Upper lobe of left lung (tissue), 6 donors: ENCODE data around the gene MSL2. TPM values are rescaled to one million over a fixed set of nuclear protein-coding genes. Genes with fewer than 3 reads are reported as not detected.

Experiments used
- ATAC-seq, 2 donors: fragments of 200-7000 bp; cut with Tn5 transposase; one replicate each; pipeline ENCODE4 v1.9.1; 2022; ENCODE audit warnings: mild to moderate bottlenecking in 2 of 2, moderate library complexity in 2 of 2; ENCODE audit not compliant: low FRiP score in 2 of 2
- DNase-seq, 2 donors: peaks; one replicate each; pipeline ENCODE4 v3.0.0-alpha.2; 2019 to 2020
- H3K27ac ChIP-seq, 4 donors: fragments of 200-600 bp; sonication (generic); one replicate each; pipeline ENCODE4 v1.5.1; 2016 to 2019
- H3K27me3 ChIP-seq, 4 donors: fragments of 200-600 bp; sonication (generic); one replicate each; pipeline ENCODE4 v1.5.1; 2017 to 2019
- H3K36me3 ChIP-seq, 4 donors: fragments of 200-600 bp; sonication (generic); one replicate each; pipeline ENCODE4 v1.5.1; 2016 to 2019
- H3K4me1 ChIP-seq, 4 donors: fragments of 200-600 bp; sonication (generic); one replicate each; pipeline ENCODE4 v1.5.1; 2018 to 2019
- H3K4me3 ChIP-seq, 4 donors: fragments of 200-600 bp; sonication (generic); one replicate each; pipeline ENCODE4 v1.5.1; 2017 to 2019; ENCODE audit warnings: mild to moderate bottlenecking in 2 of 4, moderate library complexity in 1 of 4
- H3K9me3 ChIP-seq, 4 donors: fragments of 200-600 bp; sonication (generic); one replicate each; pipeline ENCODE4 v1.5.1; 2018 to 2019
- CTCF ChIP-seq, 6 experiments: fragments of 450-650 bp in 4 of 6; fragments of 200-600 bp in 2 of 6; sonication (generic) in 2 of 6; IDR thresholded peaks; one replicate each; pipeline ENCODE4 v1.5.1; 2016 to 2019; ENCODE audit warnings: antibody characterized with exemption in 6 of 6
- EP300 ChIP-seq, 4 donors: sonication (generic); formaldehyde crosslinking; IDR thresholded peaks; one replicate each; pipeline ENCODE4 v1.5.1; 2017; ENCODE audit warnings: antibody characterized with exemption in 4 of 4, control low read depth in 2 of 4
- POLR2A ChIP-seq, 4 donors: fragments of 450-650 bp; IDR thresholded peaks; one replicate each; pipeline ENCODE4 v1.5.1; 2016 to 2017; ENCODE audit warnings: antibody characterized with exemption in 4 of 4, mild to moderate bottlenecking in 2 of 4
- POLR2AphosphoS5 ChIP-seq, 2 donors: sonication (generic); formaldehyde crosslinking; IDR thresholded peaks; one replicate each; pipeline ENCODE4 v1.5.1; 2017; ENCODE audit warnings: antibody characterized with exemption in 2 of 2
- WGBS, 2 donors: methylation state at CpG; one replicate each; pipeline ENCODE4 v1.1.5; 2017 to 2018; 5-methylcytosine and 5-hydroxymethylcytosine counted together
- total RNA-seq, 6 donors: library from RNA; depleted of rRNA in 4 of 6; stranded (reverse); fragments of >200 nt in 4 of 6; gene quantifications; one replicate each; pipeline versions ENCODE4 v1.1.0 to v1.2.1, GENCODE V29; 2016 to 2021
- donor health status: DM: no; HTN: no; CAD: no; lungs with moderate emphysema.
- donor health status: DM: no; HTN: yes; CAD: no; lungs with severe emphysema.

MSL2 gene
- total RNA-seq, 6 donors from 2014 or later = 15.1 to 42.6 (median 33.4) TPM

GRCh38 chr3:136161516-136161915, 34.6 kb downstream of the MSL2 start:
- no peaks in the 10 kb centered on the region for H3K27me3 ChIP-seq
- ATAC-seq = no peak
- H3K36me3 ChIP-seq = no peaks in the 10 kb centered on the region
- no peak for DNase-seq
- TF ChIP-seq POLR2AphosphoS5 (IDR thresholded peaks at IDR 0.05) (no peak), EP300 (IDR thresholded peaks at IDR 0.05) (no peak), POLR2A (IDR thresholded peaks at IDR 0.05) (no peak), CTCF (IDR thresholded peaks at IDR 0.05) (no peak)
- H3K4me3 ChIP-seq = no peak overlapping the region
- no peaks in the 10 kb centered on the region for H3K9me3 ChIP-seq
- H3K4me1 ChIP-seq = peaks cover 0 to 31% (median 25%) of the 10 kb centered on the region in 4 donors
- no peak overlapping the region for H3K27ac ChIP-seq

- ATAC-seq = no peak
- H3K36me3 ChIP-seq = peaks cover 0 to 24% (median 5%) of the 10 kb centered on the region in 4 donors
- no peak for DNase-seq
- no peaks in the 10 kb centered on the region for H3K27me3 ChIP-seq
- peaks cover 4 to 31% (median 13%) of the 10 kb centered on the region in 4 donors for H3K4me1 ChIP-seq
- H3K4me3 ChIP-seq = no peak overlapping the region
- 89 to 93% methylated on average over 4 of the region's 4 CpGs for WGBS, 2 donors
- H3K27ac ChIP-seq = no peak overlapping the region
- TF ChIP-seq POLR2A (IDR thresholded peaks at IDR 0.05) = no peak
- TF ChIP-seq EP300 (IDR thresholded peaks at IDR 0.05) = no peak
- no peak for TF ChIP-seq CTCF (IDR thresholded peaks at IDR 0.05)
- no peak for TF ChIP-seq POLR2AphosphoS5 (IDR thresholded peaks at IDR 0.05)
- H3K9me3 ChIP-seq = no peaks in the 10 kb centered on the region
Observed at GRCh38 chr3:136152963-136153362, 43.2 kb downstream of the MSL2 start.

GRCh38 chr3:136152176-136152843, 43.8 kb downstream of the MSL2 start:
- no peak overlapping the region for H3K4me3 ChIP-seq
- H3K9me3 ChIP-seq = no peaks in the 10 kb centered on the region
- H3K4me1 ChIP-seq = peaks cover 4 to 30% (median 13%) of the 10 kb centered on the region in 4 donors
- ATAC-seq (no peak), DNase-seq (no peak)
- no peaks in the 10 kb centered on the region for H3K27me3 ChIP-seq
- no peak overlapping the region for H3K27ac ChIP-seq
- 66 to 84% methylated on average over 4 of the region's 4 CpGs for WGBS, 2 donors
- no peak for TF ChIP-seq CTCF (IDR thresholded peaks at IDR 0.05)
- TF ChIP-seq POLR2AphosphoS5 (IDR thresholded peaks at IDR 0.05) = no peak
- no peak for TF ChIP-seq POLR2A (IDR thresholded peaks at IDR 0.05)
- no peak for TF ChIP-seq EP300 (IDR thresholded peaks at IDR 0.05)
- peaks cover 0 to 25% (median 5%) of the 10 kb centered on the region in 4 donors for H3K36me3 ChIP-seq

GRCh38 chr3:136151219-136151618, 44.9 kb downstream of the MSL2 start:
- ATAC-seq = no peak
- Histone ChIP-seq H3K4me1 (peaks cover under 1 to 34% (median 13%) of the 10 kb centered on the region in 4 donors), H3K9me3 (no peaks in the 10 kb centered on the region), H3K27ac (no peak overlapping the region), H3K27me3 (no peaks in the 10 kb centered on the region), H3K36me3 (peaks cover 0 to 25% (median 5%) of the 10 kb centered on the region in 4 donors), H3K4me3 (no peak overlapping the region)
- TF ChIP-seq CTCF (IDR thresholded peaks at IDR 0.05) (no peak), EP300 (IDR thresholded peaks at IDR 0.05) (no peak), POLR2AphosphoS5 (IDR thresholded peaks at IDR 0.05) (no peak), POLR2A (IDR thresholded peaks at IDR 0.05) (no peak)
- 71 to 75% methylated on average over 10 of the region's 10 CpGs for WGBS, 2 donors
- no peak for DNase-seq

- 60 to 66% methylated on average over 3 of the region's 3 CpGs for WGBS, 2 donors
- Histone ChIP-seq H3K4me3 (no peak overlapping the region), H3K36me3 (peaks cover 0 to 25% (median 5%) of the 10 kb centered on the region in 4 donors), H3K4me1 (peaks cover 0 to 26% (median 12%) of the 10 kb centered on the region in 4 donors), H3K27ac (no peak overlapping the region), H3K27me3 (no peaks in the 10 kb centered on the region), H3K9me3 (no peaks in the 10 kb centered on the region)
- no peak for DNase-seq
- TF ChIP-seq POLR2A (IDR thresholded peaks at IDR 0.05) = no peak
- no peak for TF ChIP-seq EP300 (IDR thresholded peaks at IDR 0.05)
- no peak for TF ChIP-seq CTCF (IDR thresholded peaks at IDR 0.05)
- TF ChIP-seq POLR2AphosphoS5 (IDR thresholded peaks at IDR 0.05) = no peak
- ATAC-seq = no peak
Observed at GRCh38 chr3:136149667-136150066, 46.5 kb downstream of the MSL2 start.
